Hematopoietic multipotent progenitor cell treated with erythropoietin and hydrocortisone succinate and interleukin-3 and kit ligand, for 4 days (in vitro differentiated cells): Measurements from ENCODE around the gene DNM3.
A peak's percentile ranks its signal among the peaks of the same experiment; 100 is the strongest.
"Not testable (repeated sequence)": the region's sequence is repeated elsewhere in the genome, so short reads cannot be mapped to it uniquely, and the experiment has no call there.

Source experiments
- DNase-seq: peaks from one replicate; pipeline ENCODE4 v3.0.0-alpha.2; 2015

Gene DNM3

DNA sequence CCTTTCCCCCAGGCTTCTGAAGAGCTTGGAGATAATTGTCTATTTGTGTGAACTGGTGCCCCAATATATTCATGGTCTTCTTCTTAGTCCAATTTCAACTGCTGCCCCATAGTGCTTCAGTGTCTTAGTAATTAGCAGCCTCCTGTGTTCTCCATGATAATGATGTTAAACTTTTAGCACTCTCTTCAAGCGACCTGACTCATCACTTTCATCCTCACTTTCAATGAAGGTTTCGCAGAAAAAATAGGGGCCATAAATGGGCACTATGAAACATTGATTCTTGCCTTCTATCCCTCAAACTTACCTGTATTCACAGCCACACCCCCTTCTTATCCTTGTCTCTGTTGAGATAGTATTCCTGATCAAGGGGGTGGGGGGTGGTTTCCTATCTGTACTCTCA lies 210.6 kb downstream of the DNM3 start:
- DNase-seq, result no peak

GRCh38 chr1:172054172-172054571 lies 212.9 kb downstream of the DNM3 start:
- peak; percentile 10 for DNase-seq

GRCh38 chr1:172055816-172056419 lies 214.6 kb downstream of the DNM3 start:
- DNase-seq, result not testable (repeated sequence)

DNA sequence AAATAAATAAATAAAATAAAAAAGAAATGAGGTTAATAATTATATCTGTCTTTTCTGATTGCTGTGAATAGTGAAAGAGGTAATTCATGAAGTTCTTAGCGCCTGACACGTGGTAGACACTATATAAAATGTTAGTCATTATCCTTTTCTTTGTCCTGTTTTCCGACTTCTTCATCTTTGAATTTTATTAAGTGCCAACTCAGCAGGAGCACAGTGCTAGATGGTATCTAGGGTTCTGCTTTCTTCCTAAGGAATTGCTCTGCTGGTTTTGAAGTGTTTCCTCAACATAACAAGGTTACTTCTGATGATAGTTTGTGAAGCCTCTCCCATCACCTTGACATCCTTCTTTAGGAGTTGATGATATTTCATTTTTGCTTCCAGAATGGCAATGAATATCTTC lies 227.0 kb downstream of the DNM3 start:
- DNase-seq, result no peak

DNA sequence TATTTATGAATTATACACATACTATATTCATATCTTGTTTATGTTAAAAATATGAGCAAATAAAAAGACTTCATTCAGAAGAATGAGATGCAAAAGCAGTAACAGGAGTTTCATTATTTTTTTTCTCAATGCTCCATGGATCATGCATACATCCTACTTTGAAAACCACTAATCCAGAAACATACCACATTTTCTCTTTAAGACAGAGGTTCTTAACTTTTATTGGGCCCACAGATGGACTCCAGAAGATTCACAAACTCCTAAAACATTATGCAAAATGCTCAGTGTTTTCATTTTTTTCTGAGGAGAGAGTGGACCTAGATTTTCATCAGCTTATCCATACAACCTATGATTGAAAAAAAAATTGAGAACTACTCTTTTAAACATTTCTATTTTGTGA lies 227.8 kb downstream of the DNM3 start:
- no peak for DNase-seq

GRCh38 chr1:172069534-172069933 lies 228.2 kb downstream of the DNM3 start:
- DNase-seq, result no peak

- no peak for DNase-seq
Measured at GRCh38 chr1:172070055-172070454, 228.8 kb downstream of the DNM3 start.

- no peak for DNase-seq
Measured at GRCh38 chr1:172071746-172072145, 230.4 kb downstream of the DNM3 start.

DNA sequence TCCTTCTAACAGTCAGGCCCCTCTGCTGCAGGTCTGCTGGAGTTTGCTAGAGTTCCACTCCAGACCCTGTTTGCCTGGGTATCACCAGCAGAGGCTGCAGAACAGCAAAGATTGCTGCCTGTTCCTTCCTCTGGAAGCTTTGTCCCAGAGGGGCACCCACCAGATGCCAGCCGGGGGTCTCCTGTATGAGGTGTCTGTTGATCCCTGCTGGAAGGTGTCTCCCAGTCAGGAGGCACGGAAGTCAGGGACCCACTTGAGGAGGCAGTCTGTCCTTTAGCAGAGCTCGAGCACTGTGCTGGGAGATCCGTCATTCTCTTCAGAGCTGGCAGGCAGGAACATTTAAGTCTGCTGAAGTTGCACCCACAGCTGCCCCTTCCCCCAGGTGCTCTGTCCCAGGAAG lies 238.6 kb downstream of the DNM3 start:
- not testable (repeated sequence) for DNase-seq

- DNase-seq, result no peak
Measured at GRCh38 chr1:172083191-172083590, 241.9 kb downstream of the DNM3 start.

- no peak for DNase-seq
Measured at GRCh38 chr1:172084876-172085275, 243.6 kb downstream of the DNM3 start.

- DNase-seq, result no peak
Measured at GRCh38 chr1:172085317-172085716, 244.0 kb downstream of the DNM3 start.

DNA sequence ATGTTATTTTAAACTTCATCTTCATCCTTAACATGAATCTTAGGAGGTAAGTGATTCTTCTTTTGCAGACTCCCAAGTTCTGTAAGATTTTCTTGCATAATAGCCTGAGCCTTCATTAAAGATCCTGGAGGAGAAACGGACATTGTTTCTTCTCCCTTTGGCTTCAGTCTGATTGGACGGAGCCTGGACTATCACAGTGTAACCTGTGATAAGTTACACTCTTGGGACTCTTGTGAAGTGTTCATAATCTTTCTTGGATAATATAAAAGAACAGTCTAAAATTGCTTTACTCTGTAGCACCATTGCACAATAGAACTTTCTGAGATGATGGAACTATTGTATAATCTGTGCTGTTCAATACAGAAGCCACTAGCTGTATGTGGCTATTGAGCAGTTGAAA lies 244.8 kb downstream of the DNM3 start:
- DNase-seq, result no peak

- no peak for DNase-seq
Measured at GRCh38 chr1:172088256-172088655, 247.0 kb downstream of the DNM3 start.

DNA sequence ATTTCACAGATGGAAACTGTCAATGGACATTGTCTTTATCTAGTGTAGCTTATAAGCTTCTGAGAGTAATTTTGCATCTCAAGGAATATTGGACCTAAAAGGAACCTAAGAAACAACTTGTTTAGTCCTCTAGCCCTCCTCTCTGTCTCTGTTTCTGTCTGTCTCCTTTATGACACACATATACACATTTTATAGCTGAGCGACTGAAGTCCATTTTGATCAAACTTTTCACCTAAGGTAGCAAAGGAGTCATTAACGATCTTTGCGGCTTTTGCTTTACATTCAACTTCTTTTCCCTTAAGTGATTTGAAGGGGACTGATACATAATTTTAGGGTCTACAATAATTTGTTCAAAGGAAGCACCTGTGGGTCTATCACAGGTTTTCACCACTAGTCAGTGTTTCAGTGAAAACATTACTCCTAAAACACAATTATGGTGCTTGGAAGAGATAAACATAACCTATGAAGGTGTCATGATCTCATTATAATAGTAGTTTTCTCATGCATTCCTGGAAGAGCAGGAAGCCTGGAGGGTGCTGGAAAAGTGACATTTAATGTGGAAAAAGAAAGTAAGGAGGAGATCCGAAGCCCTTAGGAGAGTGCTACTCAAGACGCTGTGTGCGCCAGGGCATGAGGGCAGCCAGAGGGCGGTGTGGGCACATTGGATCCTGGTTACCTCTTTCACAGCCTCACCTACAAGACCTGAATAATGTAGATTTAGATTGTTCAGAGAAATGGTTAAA lies 248.6 kb downstream of the DNM3 start:
- peak; percentile 48 for DNase-seq

GRCh38 chr1:172090511-172090817 lies 249.2 kb downstream of the DNM3 start:
- no peak for DNase-seq

- no peak for DNase-seq
Measured at GRCh38 chr1:172095846-172096245, 254.5 kb downstream of the DNM3 start.

- no peak for DNase-seq
Measured at GRCh38 chr1:172105230-172105629, 263.9 kb downstream of the DNM3 start.

GRCh38 chr1:172107316-172107975 lies 266.1 kb downstream of the DNM3 start:
- no peak for DNase-seq

- DNase-seq, result no peak
Measured at GRCh38 chr1:172108161-172108893, 267.0 kb downstream of the DNM3 start.

- DNase-seq, result peak; percentile 67
Measured at GRCh38 chr1:172109359-172109758, 268.1 kb downstream of the DNM3 start.

GRCh38 chr1:172112576-172112975 lies 271.3 kb downstream of the DNM3 start:
- DNase-seq, result peak; percentile 29

GRCh38 chr1:172117800-172118199 lies 276.5 kb downstream of the DNM3 start:
- DNase-seq, result no peak

GRCh38 chr1:172118618-172119017 lies 277.3 kb downstream of the DNM3 start:
- no peak for DNase-seq
